AG04450 (cell line): ENCODE results near the gene TRMT2A. TPM values are rescaled to one million over a fixed set of nuclear protein-coding genes. Genes with fewer than 3 reads are reported as not detected.

Experiments
- CTCF ChIA-PET: fragments of 300-600, 350-600 bp; formaldehyde crosslinking; extraction: SDS; loops from one replicate; lab custom pipeline; 2022; ENCODE audit warnings: antibody characterized with exemption, inconsistent platforms; lab: Charles Lee
- POLR2A ChIA-PET: fragments of 350-600 bp; formaldehyde crosslinking; extraction: SDS; loops from one replicate; lab custom pipeline; 2021; ENCODE audit warnings: antibody characterized with exemption, inconsistent platforms; lab: Yijun Ruan, JAX
- DNase-seq: peaks from one replicate; pipeline ENCODE4 v3.0.0-alpha.2; 2011; ENCODE audit warnings: low read depth, low spot score
- H3K27ac ChIP-seq: one replicate; pipeline ENCODE4 v1.5.1; 2012; ENCODE audit warnings: low read depth, low read length, control low read depth
- H3K27me3 ChIP-seq: one replicate; pipeline ENCODE4 v1.6.0; 2012; ENCODE audit warnings: low read length; ENCODE audit not compliant: control insufficient read depth, insufficient read depth
- H3K4me3 ChIP-seq: 2 replicates; pipeline ENCODE4 v1.5.1; 2011; ENCODE audit warnings: mild to moderate bottlenecking, low read depth, low read length, control low read depth
- H3K9me3 ChIP-seq: 2 replicates; pipeline ENCODE4 v1.5.1; 2012; ENCODE audit warnings: low read length; ENCODE audit not compliant: control insufficient read depth, insufficient read depth
- CTCF ChIP-seq: IDR thresholded peaks from 2 replicates; pipeline ENCODE4 v1.5.1; 2011; ENCODE audit warnings: low read depth, low read length, control low read depth, inconsistent platforms
- polyA plus RNA-seq: library from polyadenylated mRNA; depleted of rRNA; stranded (reverse); fragments of >200 nt; gene quantifications from 2 replicates; pipeline ENCODE4 v1.2.3, GENCODE V29; 2011

Gene TRMT2A
- polyA plus RNA-seq, 1 experiment = 15.6 TPM

GRCh38 chr22:20107471-20107901 lies 9.5 kb downstream of the TRMT2A start:
- no peak overlapping the region for H3K27ac ChIP-seq
- DNase-seq = no peak
- CTCF ChIA-PET = no interaction called here

GRCh38 chr22:20106849-20107237 lies 10.2 kb downstream of the TRMT2A start:
- POLR2A ChIA-PET = no interaction called here

More at GRCh38 chr22:20107471-20107901, 9.5 kb downstream of the TRMT2A start:
- Histone ChIP-seq H3K9me3 (no peaks in the 10 kb centered on the region), H3K27me3 (no peaks in the 10 kb centered on the region), H3K4me3 (no peak overlapping the region)
- POLR2A ChIA-PET = no interaction called here
- no peak for TF ChIP-seq CTCF

GRCh38 chr22:20106205-20106848 lies 10.7 kb downstream of the TRMT2A start:
- CTCF ChIA-PET = no interaction called here

More at GRCh38 chr22:20106849-20107237, 10.2 kb downstream of the TRMT2A start:
- no peaks in the 10 kb centered on the region for H3K27me3 ChIP-seq
- CTCF ChIA-PET = no interaction called here
- no peak for TF ChIP-seq CTCF
- no peaks in the 10 kb centered on the region for H3K9me3 ChIP-seq
- no peak overlapping the region for H3K4me3 ChIP-seq
- no peak for DNase-seq
- H3K27ac ChIP-seq = no peak overlapping the region

GRCh38 chr22:20105456-20106204 lies 11.4 kb downstream of the TRMT2A start:
- no peak for TF ChIP-seq CTCF
- no peaks in the 10 kb centered on the region for H3K27me3 ChIP-seq
- H3K9me3 ChIP-seq = no peaks in the 10 kb centered on the region
- ChIA-PET CTCF (no interaction called here), POLR2A (interaction anchor here (1.3 kb wide), 1 partner anchor 11 kb away, joined by 4 read pairs; the partner anchor contains the start of gene TRMT2A)
- H3K27ac ChIP-seq = no peak overlapping the region
- H3K4me3 ChIP-seq = no peak overlapping the region
- DNase-seq = no peak

More at GRCh38 chr22:20106205-20106848, 10.7 kb downstream of the TRMT2A start:
- H3K27ac ChIP-seq = no peak overlapping the region
- POLR2A ChIA-PET = interaction anchor here (1.3 kb wide), 1 partner anchor 11 kb away, joined by 4 read pairs; the partner anchor contains the start of gene TRMT2A
- H3K4me3 ChIP-seq = no peak overlapping the region
- no peaks in the 10 kb centered on the region for H3K27me3 ChIP-seq
- H3K9me3 ChIP-seq = no peaks in the 10 kb centered on the region
- no peak for DNase-seq
- TF ChIP-seq CTCF = no peak
